Right lung (tissue), 5 donors: ENCODE results near the gene NSD1. TPM values are rescaled to one million over a fixed set of nuclear protein-coding genes. Genes with fewer than 3 reads are reported as not detected.
"Not testable (repeated sequence)": the region's sequence is repeated elsewhere in the genome, so short reads cannot be mapped to it uniquely, and the experiment has no call there.

Experiments
- DNase-seq, 2 donors: peaks; one replicate each; pipeline ENCODE4 v3.0.0-alpha.2; 2013
- polyA plus RNA-seq, 5 donors: library from polyadenylated mRNA; unstranded; fragments of 120-200 nt; gene quantifications; one replicate each; pipeline versions ENCODE4 v1.2.1 to v1.2.3, GENCODE V29; 2013; ENCODE audit warnings: inconsistent platforms in 1 of 5, low replicate concordance in 1 of 5; ENCODE audit not compliant: insufficient read length in 5 of 5, insufficient read depth in 1 of 5

The NSD1 gene
- polyA plus RNA-seq, 5 donors, result 37.8 to 54.0 (median 44.0) TPM

DNA sequence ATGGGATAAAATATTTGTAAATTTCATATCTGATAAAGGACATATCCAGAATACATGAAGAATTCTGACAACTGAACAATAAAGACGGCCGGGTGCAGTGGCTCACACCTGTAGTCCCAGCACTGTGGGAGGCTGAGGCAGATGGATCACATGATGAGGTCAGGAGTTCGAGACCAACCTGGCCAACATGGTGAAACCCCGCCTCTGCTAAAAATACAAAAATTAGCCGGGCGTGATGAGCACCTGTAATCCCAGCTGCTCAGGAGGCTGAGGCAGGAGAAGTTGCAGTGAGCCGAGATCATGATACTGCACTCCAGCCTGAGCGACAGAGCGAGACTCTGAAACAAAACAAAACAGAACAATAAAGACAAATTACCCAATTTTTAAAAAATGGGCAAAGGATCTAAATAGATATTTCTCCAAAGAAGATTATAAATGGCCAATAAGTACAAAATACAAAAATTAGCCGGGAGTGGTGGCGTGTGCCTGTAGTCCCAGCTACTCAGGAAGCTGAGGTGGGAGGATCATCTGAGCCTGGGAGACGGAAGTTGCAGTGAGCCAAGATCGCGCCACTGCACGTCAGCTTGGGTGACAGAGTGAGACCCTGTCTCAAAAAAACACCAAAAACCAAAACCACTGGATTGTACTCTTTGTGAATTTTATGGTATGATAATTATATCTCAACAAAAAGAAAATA is 9.6 kb upstream of the NSD1 start:
- no peak for DNase-seq

GRCh38 chr5:177124486-177124991 is 9.0 kb upstream of the NSD1 start:
- no peak for DNase-seq

DNA sequence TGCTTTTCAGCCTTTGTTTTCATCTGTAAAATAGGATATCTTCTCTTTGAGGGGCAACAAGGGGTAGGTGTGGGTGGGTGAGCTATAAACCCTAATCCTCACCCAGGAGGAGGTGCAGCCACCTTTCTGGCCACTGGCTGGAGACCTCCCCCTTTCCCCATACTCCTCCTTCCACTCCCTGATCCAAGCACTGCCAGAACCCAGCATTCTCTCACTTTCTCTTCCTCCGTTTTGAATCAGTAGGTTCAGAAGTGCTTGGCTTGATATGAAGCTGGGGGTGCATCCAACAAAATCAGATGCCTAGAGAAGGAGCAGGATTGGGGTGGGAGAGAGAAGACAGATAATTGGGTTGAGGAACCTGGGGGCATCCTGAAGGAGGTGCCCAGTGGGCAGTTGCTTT is 6.8 kb upstream of the NSD1 start:
- DNase-seq, result no peak

GRCh38 chr5:177128551-177128981 is 5.0 kb upstream of the NSD1 start:
- no peak for DNase-seq

GRCh38 chr5:177130211-177131018 is 3.2 kb upstream of the NSD1 start:
- no peak for DNase-seq

DNA sequence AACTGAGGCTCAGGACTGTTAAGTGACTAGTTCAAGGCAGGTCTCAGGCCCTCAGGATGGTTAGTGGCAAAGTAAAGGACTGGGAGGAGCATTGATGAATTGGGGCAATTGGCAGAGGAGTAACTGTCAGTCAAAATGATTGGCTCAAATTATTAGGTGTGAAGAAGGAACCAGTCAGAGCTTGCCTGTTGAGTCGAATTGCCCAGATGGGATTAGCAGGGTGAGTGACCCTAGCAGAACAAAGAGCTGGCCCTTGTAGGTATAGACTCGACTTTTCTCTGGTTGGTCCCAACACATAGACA is 2.6 kb upstream of the NSD1 start:
- DNase-seq, result no peak

GRCh38 chr5:177131352-177132135 is 2.0 kb upstream of the NSD1 start:
- DNase-seq, result no peak

GRCh38 chr5:177132136-177133095 is 1.2 kb upstream of the NSD1 start:
- peak in 1 of 2 donors; percentile 73 for DNase-seq

DNA sequence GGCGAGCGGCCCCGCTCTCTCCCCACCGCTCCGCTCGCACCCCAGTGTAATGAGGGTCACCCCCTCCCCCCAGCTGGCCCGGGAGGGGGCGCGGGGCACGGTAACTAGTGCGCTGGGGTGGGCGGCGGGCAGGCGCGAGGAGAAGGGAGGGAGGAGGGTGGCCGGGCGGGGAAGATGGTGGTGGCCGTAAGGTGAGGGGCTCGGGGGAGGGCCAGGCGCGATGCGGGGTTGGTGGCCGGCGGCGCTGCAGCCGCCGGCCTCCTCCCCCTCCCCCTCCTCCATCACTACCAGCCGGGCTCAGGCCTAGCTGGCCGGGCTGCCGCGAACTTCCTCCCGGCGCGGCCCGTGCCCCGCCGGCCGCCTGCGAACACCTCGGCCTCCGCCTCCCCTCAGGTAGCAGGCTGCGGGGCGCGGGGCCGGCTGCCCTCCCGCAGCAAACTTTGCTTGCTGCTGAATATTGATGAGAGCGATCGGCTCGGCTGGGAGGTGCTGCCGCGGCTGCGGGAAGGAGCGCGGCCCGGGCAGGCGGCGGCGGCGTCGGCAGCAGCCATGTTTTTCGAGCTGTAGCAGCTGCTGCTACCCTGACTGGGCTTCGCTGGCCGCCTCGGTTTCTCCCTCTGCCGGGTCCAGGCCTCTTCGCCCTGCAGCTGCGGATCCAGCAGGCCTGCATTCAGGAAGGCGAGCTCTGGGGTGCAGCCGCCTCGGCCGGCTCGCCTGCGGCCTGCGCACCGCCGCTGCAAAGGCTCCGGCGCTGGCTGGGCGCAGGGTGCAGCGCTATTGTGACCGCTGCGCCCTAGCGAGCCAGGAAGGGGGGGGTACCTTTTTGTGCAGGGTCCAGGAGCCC is 502 bp downstream of the NSD1 start:
- peak in 1 of 2 donors; percentile 64 for DNase-seq

DNA sequence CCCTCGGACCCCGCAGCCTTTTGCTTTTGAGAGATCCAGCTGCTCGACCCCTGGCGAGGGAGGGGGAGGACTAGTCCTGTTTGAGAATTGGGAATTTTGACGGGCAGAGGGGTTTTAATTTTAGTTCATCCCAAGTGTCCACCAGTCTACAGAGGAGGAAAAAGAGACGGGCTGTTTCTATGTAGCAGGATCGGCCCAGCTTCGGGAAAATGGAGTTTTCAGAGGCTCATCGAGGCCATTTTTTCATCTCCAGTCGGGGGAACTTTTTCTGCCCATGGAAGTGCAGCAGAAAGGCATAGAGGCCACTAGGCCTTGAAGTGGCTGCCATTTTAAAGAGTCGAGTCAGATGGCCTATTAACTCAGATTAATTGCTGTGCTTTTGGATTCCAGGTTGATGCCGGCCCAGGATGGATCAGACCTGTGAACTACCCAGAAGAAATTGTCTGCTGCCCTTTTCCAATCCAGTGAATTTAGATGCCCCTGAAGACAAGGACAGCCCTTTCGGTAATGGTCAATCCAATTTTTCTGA is 1.2 kb downstream of the NSD1 start:
- no peak for DNase-seq

GRCh38 chr5:177140312-177140711 is 6.7 kb downstream of the NSD1 start:
- no peak for DNase-seq

DNA sequence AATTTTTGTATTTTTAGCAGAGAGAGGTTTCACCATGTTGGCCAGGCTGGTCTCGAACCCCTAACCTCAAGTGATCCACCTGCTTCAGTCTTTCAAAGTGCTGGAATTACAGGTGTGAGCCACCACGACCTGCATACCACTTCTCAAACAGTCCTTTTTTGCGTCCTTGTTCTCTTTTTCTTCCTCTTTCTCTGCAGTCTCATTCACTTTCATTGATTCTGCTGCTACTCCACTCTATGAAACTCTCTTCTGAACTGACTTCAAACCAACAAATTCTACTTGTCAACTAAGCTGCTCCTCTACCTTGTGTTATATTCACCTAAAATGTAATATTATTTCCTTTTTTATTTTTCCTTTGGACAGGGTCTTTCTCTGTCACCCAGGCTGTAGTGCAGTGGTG is 7.9 kb downstream of the NSD1 start:
- DNase-seq, result no peak

- no peak for DNase-seq
These were observed 8.6 kb downstream of the NSD1 start for GRCh38 chr5:177142098-177142611.

GRCh38 chr5:177142778-177143177 is 9.2 kb downstream of the NSD1 start:
- no peak for DNase-seq

DNA sequence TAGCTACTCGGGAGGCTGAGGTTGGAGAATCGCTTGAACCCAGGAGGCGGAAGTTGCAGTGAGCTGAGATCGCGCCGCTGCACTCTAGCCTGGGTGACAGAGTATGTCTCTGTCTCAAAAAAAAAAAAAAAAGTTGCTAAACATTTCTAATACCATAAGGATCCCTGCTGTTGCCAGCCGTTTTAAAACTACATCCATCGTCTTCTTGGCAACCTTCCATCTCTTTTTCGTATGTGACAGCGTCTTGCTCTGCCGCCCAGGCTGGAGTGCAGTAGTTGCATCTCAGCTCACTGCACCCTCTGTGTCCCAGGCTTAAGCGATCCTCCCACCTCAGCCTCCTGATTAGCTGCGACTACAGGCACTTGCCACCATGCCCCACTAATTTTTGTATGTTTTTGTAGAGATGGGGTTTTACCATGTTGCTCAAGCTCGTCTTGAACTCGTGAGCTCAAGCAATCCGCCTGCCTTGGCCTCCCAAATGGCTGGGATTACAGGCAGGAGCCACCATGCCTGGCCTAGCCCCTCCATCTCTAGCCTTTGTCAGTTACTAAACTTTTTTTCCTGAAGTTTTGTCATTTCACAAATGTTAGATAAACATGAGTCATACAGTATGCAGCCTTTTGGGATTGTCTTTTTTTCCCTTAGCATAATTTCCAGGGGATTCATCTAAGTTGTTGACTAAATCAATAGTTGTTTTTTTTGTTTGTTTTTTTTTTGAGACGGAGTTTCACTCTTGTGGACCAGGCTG is 13.5 kb downstream of the NSD1 start:
- DNase-seq, result peak; percentile 26 to 36

- DNase-seq, result not testable (repeated sequence)
These were observed 16.5 kb downstream of the NSD1 start for GRCh38 chr5:177150061-177150460.

- DNase-seq, result no peak
These were observed 20.6 kb downstream of the NSD1 start for GRCh38 chr5:177154003-177154643.

DNA sequence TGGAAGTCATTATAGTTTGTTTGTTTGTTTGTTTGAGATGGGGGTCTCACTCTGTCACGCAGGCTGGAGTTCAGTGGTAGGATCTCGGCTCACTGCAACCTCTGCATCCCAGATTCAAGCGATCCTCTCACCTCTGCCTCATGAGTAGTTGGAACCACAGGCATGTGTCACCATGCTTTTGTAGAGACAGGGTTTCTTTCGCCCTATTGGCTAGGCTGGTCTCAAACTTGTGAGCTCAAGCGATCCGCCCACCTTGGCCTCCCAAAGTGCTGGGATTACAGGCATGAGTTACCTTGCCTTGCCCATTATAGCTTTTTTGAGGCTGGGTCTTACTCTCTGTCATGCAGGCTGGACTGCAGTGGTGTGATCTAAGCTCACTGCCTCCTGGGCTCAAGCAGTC is 28.8 kb downstream of the NSD1 start:
- no peak for DNase-seq
